Psoas muscle (tissue), 8 donors: ENCODE results near the gene GGA2. TPM values are rescaled to one million over a fixed set of nuclear protein-coding genes. Genes with fewer than 3 reads are reported as not detected.

ENCODE experiments used
- ATAC-seq, 4 donors: fragments of 200-7000 bp; cut with Tn5 transposase; one replicate each; pipeline ENCODE4 v1.9.1; 2020; ENCODE audit warnings: moderate library complexity in 3 of 4, mild to moderate bottlenecking in 2 of 4
- DNase-seq, 2 donors: peaks; one replicate each; pipeline ENCODE4 v3.0.0-alpha.2; 2020
- H3K27ac ChIP-seq: fragments of 200-600 bp; one replicate; pipeline ENCODE4 v1.8.0; 2022
- H3K27me3 ChIP-seq, 3 donors: fragments of 200-600 bp in 1 of 3; one replicate each; pipeline versions ENCODE4 v1.6.1 to v1.8.0; 2013 to 2022; ENCODE audit warnings: low read length in 2 of 3, mild to moderate bottlenecking in 2 of 3, moderate library complexity in 1 of 3; ENCODE audit not compliant: insufficient read depth in 3 of 3
- H3K36me3 ChIP-seq, 2 donors: fragments of 200-600 bp in 1 of 2; one replicate each; pipeline versions ENCODE4 v1.6.1 to v1.8.0; 2013 to 2022; ENCODE audit warnings: low read depth in 1 of 2, mild to moderate bottlenecking in 1 of 2, moderate library complexity in 1 of 2; ENCODE audit not compliant: insufficient read depth in 1 of 2
- H3K4me1 ChIP-seq: fragments of 200-600 bp; one replicate; pipeline ENCODE4 v1.8.0; 2022
- H3K4me3 ChIP-seq: fragments of 200-600 bp; one replicate; pipeline ENCODE4 v1.8.0; 2022; ENCODE audit warnings: mild to moderate bottlenecking
- H3K9me3 ChIP-seq: fragments of 200-600 bp; one replicate; pipeline ENCODE4 v1.8.0; 2022
- CTCF ChIP-seq: fragments of 200-600 bp; IDR thresholded peaks from one replicate; pipeline ENCODE4 v1.8.0; 2022; ENCODE audit warnings: antibody characterized with exemption
- WGBS, 3 donors: extraction: QIAGEN DNeasy Blood & Tissue Kit; methylation state at CpG; one replicate each; pipeline versions ENCODE4 v1.1.6 to v1.1.7; 2013; 5-methylcytosine and 5-hydroxymethylcytosine counted together
- intact Hi-C, 2 donors: fragments of 100-400 bp; cut with DNase I; formaldehyde crosslinking; loops; one replicate each; pipeline versions ENCODE4 v1.11.0 to v1.14.2; 2022
- polyA plus RNA-seq, 3 donors: library from polyadenylated mRNA; stranded (reverse); fragments of 200-250 nt; gene quantifications; one replicate each; pipeline ENCODE4 v1.2.3, GENCODE V29; 2013
- total RNA-seq, 4 donors: library from RNA; stranded (reverse); fragmentation: NEBNext Ultra II Directional in 2 of 4; extraction: Animal tissue kit (Norgen Biotek cat#: 25700) in 2 of 4; gene quantifications; one replicate each; pipeline versions ENCODE4 v1.2.1 to v1.2.4, GENCODE V29; 2021 to 2023
- donor health status: healthy with polysubstance abuse.
- donor health status: DM: no; HTN: no; CAD: no; lungs with moderate emphysema.
- donor health status: Bipolar disorder and iron deficiency.
- donor health status: healthy.
- donor health status: DM: yes; HTN: yes; CAD: no.
- donor health status: DM: no; HTN: no; CAD: no.
- donor health status: DM: no; HTN: no; CAD: no.
- donor health status: DM: yes; HTN: yes; CAD: no.

The GGA2 gene
- total and polyA plus RNA-seq, 7 donors, result 18.9 to 62.9 (median 49.3) TPM

- H3K36me3 ChIP-seq, result peaks cover 0 to 80% of the 10 kb centered on the region in 2 donors
These were observed 77.8 kb downstream of the GGA2 start for GRCh38 chr16:23432176-23433128.

GRCh38 chr16:23428351-23428750 is 81.9 kb downstream of the GGA2 start:
- no peak overlapping the region for H3K27ac ChIP-seq
- DNase-seq, result no peak
- no peak overlapping the region for H3K4me3 ChIP-seq
- H3K36me3 ChIP-seq, result peaks cover 0 to 83% of the 10 kb centered on the region in 2 donors
- no peaks in the 10 kb centered on the region for H3K9me3 ChIP-seq
- H3K4me1 ChIP-seq, result no peaks in the 10 kb centered on the region
- no peak for ATAC-seq
- H3K27me3 ChIP-seq, result no peaks in the 10 kb centered on the region
- intact Hi-C loops, result no loop called here
- TF ChIP-seq CTCF, result no peak
- WGBS, 3 donors, result 80 to 81% (median 80%) methylated on average over 2 of the region's 2 CpGs

More at GRCh38 chr16:23432176-23433128, 77.8 kb downstream of the GGA2 start:
- no peaks in the 10 kb centered on the region for H3K27me3 ChIP-seq
- 91 to 94% (median 92%) methylated on average over 10 of the region's 10 CpGs for WGBS, 3 donors
- peaks cover 15% of the 10 kb centered on the region for H3K4me1 ChIP-seq
- DNase-seq, result no peak
- no peak overlapping the region for H3K27ac ChIP-seq
- intact Hi-C loops, result loop anchor here in 1 of 2 donors (10.0 kb wide), 2 partner anchors 148 to 348 kb away; no protein-coding TSS in a partner anchor
- no peak for ATAC-seq
- no peak overlapping the region for H3K4me3 ChIP-seq
- no peaks in the 10 kb centered on the region for H3K9me3 ChIP-seq
- TF ChIP-seq CTCF, result peak; percentile 22

- DNase-seq (no peak), ATAC-seq (no peak)
- no peak overlapping the region for H3K4me3 ChIP-seq
- no peak for TF ChIP-seq CTCF
- WGBS, 3 donors, result 90 to 91% (median 91%) methylated on average over 14 of the region's 14 CpGs
- peaks cover 0 to 55% of the 10 kb centered on the region in 2 donors for H3K36me3 ChIP-seq
- no peaks in the 10 kb centered on the region for H3K27me3 ChIP-seq
- H3K9me3 ChIP-seq, result no peaks in the 10 kb centered on the region
- H3K4me1 ChIP-seq, result no peaks in the 10 kb centered on the region
- peak overlapping the region; percentile 71 for H3K27ac ChIP-seq
- intact Hi-C loops, result no loop called here
These were observed 85.9 kb downstream of the GGA2 start for GRCh38 chr16:23424292-23424958.

- ATAC-seq (peak; percentile 61 to 92 (median 92)), DNase-seq (peak; percentile 51 to 68)
- peak overlapping the region; percentile 71 for H3K27ac ChIP-seq
- H3K36me3 ChIP-seq, result peaks cover 0 to 51% of the 10 kb centered on the region in 2 donors
- TF ChIP-seq CTCF, result no peak
- no peaks in the 10 kb centered on the region for H3K27me3 ChIP-seq
- H3K4me3 ChIP-seq, result no peak overlapping the region
- H3K4me1 ChIP-seq, result no peaks in the 10 kb centered on the region
- intact Hi-C loops, result no loop called here
- WGBS, 3 donors, result 26 to 33% (median 30%) methylated on average over 11 of the region's 11 CpGs
- H3K9me3 ChIP-seq, result no peaks in the 10 kb centered on the region
These were observed 86.7 kb downstream of the GGA2 start for GRCh38 chr16:23423496-23424049.
